Endothelial cell of umbilical vein (primary cell): ENCODE results near the gene EYS. TPM values are rescaled to one million over a fixed set of nuclear protein-coding genes. Genes with fewer than 3 reads are reported as not detected.
A peak's percentile ranks its signal among the peaks of the same experiment; 100 is the strongest.

ENCODE experiments used
- BruUV-seq: library from RNA; stranded (reverse); fragments of 400-500 nt; replicated peaks from 2 replicates; lab custom pipeline; 2021; lab: Mats Ljungman, UMichigan
- CTCF ChIA-PET: fragments of 300-600, 350-600 bp; sonication (Branson Sonifier 250); formaldehyde crosslinking; loops from one replicate; lab custom pipeline; 2021; ENCODE audit warnings: antibody characterized with exemption, inconsistent platforms; lab: Charles Lee
- POLR2A ChIA-PET: fragments of 300-600, 350-600 bp; sonication (Branson Sonifier 250); formaldehyde crosslinking; loops from one replicate; lab custom pipeline; 2021; ENCODE audit warnings: antibody characterized with exemption, inconsistent platforms; lab: Charles Lee
- DNase-seq: peaks from one replicate; pipeline ENCODE4 v3.0.0-alpha.2; 2011; ENCODE audit warnings: low read depth, low spot score
- FAIRE-seq: peaks from 2 replicates; lab custom pipeline; 2011; peaks lifted over from hg19 to GRCh38; lab: Jason Lieb, UNC
- H2AFZ ChIP-seq: 2 replicates; pipeline ENCODE4 v1.6.0; 2012; ENCODE audit warnings: low read depth, low read length, control low read depth, inconsistent platforms
- H3K27ac ChIP-seq: 2 replicates; pipeline ENCODE4 v1.5.1; 2011; ENCODE audit warnings: low read depth, mild to moderate bottlenecking, control low read depth, low read length, moderate library complexity; ENCODE audit not compliant: insufficient read depth
- H3K27me3 ChIP-seq, 2 experiments: 2 replicates each; pipeline versions ENCODE4 v1.6.0 to v1.6.1; 2011; ENCODE audit warnings: low read length in 2 of 2, mixed read lengths in 1 of 2; ENCODE audit not compliant: control insufficient read depth in 2 of 2, insufficient read depth in 2 of 2
- H3K36me3 ChIP-seq, 2 experiments: 2 replicates in 1 of 2; 3 replicates in 1 of 2; pipeline ENCODE4 v1.5.1; 2011; ENCODE audit warnings: low read length in 2 of 2, mild to moderate bottlenecking in 1 of 2, moderate library complexity in 1 of 2; ENCODE audit not compliant: control insufficient read depth in 2 of 2, insufficient read depth in 2 of 2; ENCODE audit errors: extremely low read depth in 1 of 2
- H3K4me1 ChIP-seq: 3 replicates; pipeline ENCODE4 v1.5.1; 2011; ENCODE audit warnings: mild to moderate bottlenecking, low read length; ENCODE audit not compliant: control insufficient read depth, insufficient read depth; ENCODE audit errors: extremely low read depth
- H3K4me2 ChIP-seq: 2 replicates; pipeline ENCODE4 v1.6.1; 2011; ENCODE audit warnings: low read length, control low read depth, mixed read lengths; ENCODE audit not compliant: insufficient read depth
- H3K4me3 ChIP-seq, 3 experiments: fragments of 200-600 bp in 1 of 3; sonication (generic), shearing (Covaris generic) in 1 of 3; replicated peaks in 1 of 3; 2 replicates each; pipeline ENCODE4 v1.5.1; 2011 to 2016; ENCODE audit warnings: control low read depth in 3 of 3, low read length in 3 of 3, mild to moderate bottlenecking in 2 of 3, inconsistent platforms in 1 of 3, low read depth in 1 of 3, moderate library complexity in 1 of 3; ENCODE audit not compliant: insufficient read depth in 1 of 3
- H3K79me2 ChIP-seq: 2 replicates; pipeline ENCODE4 v1.6.0; 2012; ENCODE audit warnings: low read length, inconsistent platforms; ENCODE audit not compliant: control insufficient read depth, insufficient read depth
- H3K9ac ChIP-seq: replicated peaks from 2 replicates; pipeline ENCODE3; 2011; ENCODE audit warnings: low read length, control low read depth; ENCODE audit not compliant: insufficient read depth; ENCODE audit errors: extremely low read depth
- H3K9me1 ChIP-seq: replicated peaks from 3 replicates; pipeline ENCODE4 v1.6.0; 2011; ENCODE audit warnings: mild to moderate bottlenecking, low read length; ENCODE audit not compliant: control insufficient read depth, insufficient read depth; ENCODE audit errors: extremely low read depth
- H3K9me3 ChIP-seq: replicated peaks from 2 replicates; pipeline ENCODE4 v1.5.1; 2012; ENCODE audit warnings: low read length, inconsistent platforms; ENCODE audit not compliant: control insufficient read depth, insufficient read depth
- H4K20me1 ChIP-seq: replicated peaks from 2 replicates; pipeline ENCODE3; 2011; ENCODE audit warnings: mild to moderate bottlenecking, low read length; ENCODE audit not compliant: control insufficient read depth, insufficient read depth; ENCODE audit errors: extremely low read depth
- EZH2 ChIP-seq: IDR thresholded peaks from 2 replicates; pipeline ENCODE4 v1.6.1; 2012; ENCODE audit warnings: borderline replicate concordance, low read depth, mild to moderate bottlenecking, moderate library complexity, low read length, inconsistent platforms; ENCODE audit not compliant: severe bottlenecking
- FOS ChIP-seq: IDR thresholded peaks from 2 replicates; pipeline ENCODE4 v1.6.1; 2011; ENCODE audit warnings: mild to moderate bottlenecking, low read length, moderate library complexity, borderline replicate concordance; ENCODE audit not compliant: insufficient read depth
- GATA2 ChIP-seq: IDR thresholded peaks from 2 replicates; pipeline ENCODE4 v1.7.0; 2011; ENCODE audit warnings: low read depth, mild to moderate bottlenecking, moderate library complexity, mixed read lengths, low read length; ENCODE audit not compliant: insufficient read length, insufficient read depth
- JUN ChIP-seq: IDR thresholded peaks from 2 replicates; pipeline ENCODE4 v1.6.1; 2011; ENCODE audit warnings: borderline replicate concordance, low read depth; ENCODE audit not compliant: insufficient read length, insufficient read depth
- MYC ChIP-seq: IDR thresholded peaks from one replicate; pipeline ENCODE4 v1.6.1; 2011; ENCODE audit warnings: mild to moderate bottlenecking, low read depth, low read length
- POLR2A ChIP-seq: IDR thresholded peaks from 2 replicates; pipeline ENCODE4 v1.6.1; 2012; ENCODE audit warnings: low read depth, mild to moderate bottlenecking, control low read depth, low read length
- POLR2AphosphoS5 ChIP-seq: IDR thresholded peaks from 2 replicates; pipeline ENCODE4 v1.6.1; 2012; ENCODE audit warnings: low read depth, mild to moderate bottlenecking, control low read depth, low read length, moderate library complexity; ENCODE audit not compliant: insufficient read depth
- dilution Hi-C: fragments of 300-500 bp; cut with MboI; formaldehyde crosslinking; loops from one replicate; pipeline ENCODE4 v1.15.0; 2019; ENCODE audit warnings: low sequenced_read_pairs; ENCODE audit not compliant: extremely low pct_ligation_motif_present
- intact Hi-C: fragments of 100-400 bp; cut with micrococcal nuclease; formaldehyde crosslinking; loops from one replicate; pipeline ENCODE4 v1.10.0; 2022
- polyA plus RNA-seq, 4 experiments: library from polyadenylated mRNA; depleted of rRNA in 3 of 4; stranded (reverse) in 3 of 4; unstranded in 1 of 4; fragments of >200 nt; gene quantifications; 2 replicates each; pipeline versions ENCODE4 v1.2.1 to v1.2.3, GENCODE V29; 2011 to 2012; ENCODE audit warnings: missing spikeins in 1 of 4
- total RNA-seq: library from RNA; stranded (reverse); gene quantifications from 2 replicates; pipeline ENCODE4 v1.2.3, GENCODE V29; 2021
- TF ChIP-seq, protein P1 (sequence below): IDR thresholded peaks from 2 replicates; pipeline ENCODE4 v1.6.1; 2011; ENCODE audit not compliant: insufficient read depth, insufficient read length
- TF ChIP-seq, protein P2 (sequence below), 2 donors: IDR thresholded peaks; 1 replicate in 1 of 2; 2 replicates in 1 of 2; pipeline ENCODE4 v1.5.1; 2011; ENCODE audit warnings: low read length in 2 of 2, mild to moderate bottlenecking in 2 of 2, moderate library complexity in 2 of 2, control low read depth in 1 of 2, inconsistent platforms in 1 of 2, low read depth in 1 of 2; ENCODE audit not compliant: insufficient read depth in 1 of 2; ENCODE audit errors: extremely low read depth in 1 of 2

The EYS gene
- total and polyA plus RNA-seq, 2 donors (not counting 3 experiments of a cell fraction or from before 2014, with no cell fraction given), result 0.01 to 0.27 TPM

DNA sequence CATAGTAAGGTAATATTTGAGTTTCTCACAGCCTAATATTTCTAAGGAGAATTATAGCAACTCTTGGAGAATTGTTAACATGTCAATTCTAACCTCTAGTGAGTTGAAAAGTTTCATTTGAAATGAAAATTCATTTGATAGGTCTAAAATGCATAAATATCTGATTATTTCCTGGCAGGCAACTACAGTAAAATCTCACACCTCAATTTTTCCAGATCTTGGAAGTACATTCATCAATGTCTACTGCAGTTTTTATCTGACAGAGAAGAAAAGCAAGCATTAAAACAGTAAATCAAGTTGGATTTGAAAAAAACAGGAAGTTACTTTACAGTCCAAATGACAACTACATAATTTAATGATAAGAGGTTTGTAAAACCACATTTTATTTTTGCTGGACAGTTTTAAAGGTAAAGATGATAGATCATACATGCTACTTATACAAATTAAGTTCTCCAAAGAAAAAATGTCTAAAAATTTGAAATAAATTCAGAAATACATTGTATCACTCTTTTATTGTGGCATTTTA, 631.3 kb downstream of the EYS start:
- no peak overlapping the region for H3K4me3 ChIP-seq
- H3K4me2 ChIP-seq, result no peak overlapping the region
- TF ChIP-seq POLR2A (no peak), GATA2 (no peak), FOS (no peak), MYC (no peak), EZH2 (no peak), JUN (no peak), POLR2AphosphoS5 (no peak)
- TF ChIP-seq, protein P1, sequence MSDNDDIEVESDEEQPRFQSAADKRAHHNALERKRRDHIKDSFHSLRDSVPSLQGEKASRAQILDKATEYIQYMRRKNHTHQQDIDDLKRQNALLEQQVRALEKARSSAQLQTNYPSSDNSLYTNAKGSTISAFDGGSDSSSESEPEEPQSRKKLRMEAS, result no peak
- TF ChIP-seq, protein P2, sequence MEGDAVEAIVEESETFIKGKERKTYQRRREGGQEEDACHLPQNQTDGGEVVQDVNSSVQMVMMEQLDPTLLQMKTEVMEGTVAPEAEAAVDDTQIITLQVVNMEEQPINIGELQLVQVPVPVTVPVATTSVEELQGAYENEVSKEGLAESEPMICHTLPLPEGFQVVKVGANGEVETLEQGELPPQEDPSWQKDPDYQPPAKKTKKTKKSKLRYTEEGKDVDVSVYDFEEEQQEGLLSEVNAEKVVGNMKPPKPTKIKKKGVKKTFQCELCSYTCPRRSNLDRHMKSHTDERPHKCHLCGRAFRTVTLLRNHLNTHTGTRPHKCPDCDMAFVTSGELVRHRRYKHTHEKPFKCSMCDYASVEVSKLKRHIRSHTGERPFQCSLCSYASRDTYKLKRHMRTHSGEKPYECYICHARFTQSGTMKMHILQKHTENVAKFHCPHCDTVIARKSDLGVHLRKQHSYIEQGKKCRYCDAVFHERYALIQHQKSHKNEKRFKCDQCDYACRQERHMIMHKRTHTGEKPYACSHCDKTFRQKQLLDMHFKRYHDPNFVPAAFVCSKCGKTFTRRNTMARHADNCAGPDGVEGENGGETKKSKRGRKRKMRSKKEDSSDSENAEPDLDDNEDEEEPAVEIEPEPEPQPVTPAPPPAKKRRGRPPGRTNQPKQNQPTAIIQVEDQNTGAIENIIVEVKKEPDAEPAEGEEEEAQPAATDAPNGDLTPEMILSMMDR (IDR thresholded peaks at IDR 0.05; ENCODE audit: extremely low read depth in 1 of 2, insufficient read depth in 1 of 2, low read depth in 1 of 2, low read length in 2 of 2), result no peak
- H2AFZ ChIP-seq, result no peak overlapping the region
- POLR2A ChIA-PET, result no interaction called here
- H3K9me1 ChIP-seq, result no peaks in the 10 kb centered on the region
- H4K20me1 ChIP-seq, result no peaks in the 10 kb centered on the region
- BruUV-seq, result no TSS peak
- DNase-seq (peak; percentile 27), FAIRE-seq (no peak)
- dilution Hi-C loops (no loop called here), intact Hi-C loops (no loop called here)
- H3K9ac ChIP-seq, result no peak overlapping the region
- H3K36me3 ChIP-seq, result no peaks in the 10 kb centered on the region
- CTCF ChIA-PET, result interaction anchor here (0.9 kb wide), 1 partner anchor 32 kb away, joined by 3 read pairs; no protein-coding TSS in a partner anchor
- H3K79me2 ChIP-seq, result no peaks in the 10 kb centered on the region
- no peak overlapping the region for H3K27ac ChIP-seq
- H3K4me1 ChIP-seq, result no peaks in the 10 kb centered on the region
- H3K27me3 ChIP-seq, result no peaks in the 10 kb centered on the region
- no peaks in the 10 kb centered on the region for H3K9me3 ChIP-seq
